Thoracic aorta (tissue), 2 donors: ENCODE data around the gene PIWIL4. TPM values are rescaled to one million over a fixed set of nuclear protein-coding genes. Genes with fewer than 3 reads are reported as not detected.

ENCODE experiments used
- ATAC-seq: fragments of 150-250 bp; one replicate; pipeline ENCODE4 v1.8.0; 2017; ENCODE audit warnings: low read depth; ENCODE audit not compliant: insufficient number of reproducible peaks, low FRiP score
- DNase-seq: peaks from one replicate; pipeline ENCODE4 v3.0.0-alpha.2; 2020; ENCODE audit warnings: low spot score
- H3K27ac ChIP-seq, 2 donors: fragments of 200-600 bp; sonication (generic); 1 replicate in 1 of 2; 2 replicates in 1 of 2; pipeline ENCODE4 v1.5.1; 2016; ENCODE audit warnings: mild to moderate bottlenecking in 2 of 2, moderate library complexity in 2 of 2
- H3K27me3 ChIP-seq: fragments of 200-600 bp; sonication (generic); replicated peaks from 2 replicates; pipeline ENCODE4 v1.6.0; 2016; ENCODE audit warnings: mild to moderate bottlenecking; ENCODE audit not compliant: insufficient read depth
- H3K36me3 ChIP-seq: fragments of 200-600 bp; sonication (generic); one replicate; pipeline ENCODE4 v1.5.1; 2016
- H3K4me1 ChIP-seq, 2 donors: fragments of 200-600 bp; sonication (generic); 1 replicate in 1 of 2; 2 replicates in 1 of 2; pipeline versions ENCODE4 v1.5.1 to v1.6.0; 2016; ENCODE audit warnings: low read depth in 2 of 2, mild to moderate bottlenecking in 1 of 2; ENCODE audit not compliant: control insufficient read depth in 1 of 2
- H3K4me3 ChIP-seq: fragments of 200-600 bp; sonication (generic); 2 replicates; pipeline ENCODE4 v1.5.1; 2016; ENCODE audit warnings: mild to moderate bottlenecking
- H3K9me3 ChIP-seq: fragments of 200-600 bp; sonication (generic); 2 replicates; pipeline ENCODE4 v1.5.1; 2016
- total RNA-seq, 2 donors: library from RNA; depleted of rRNA; stranded (reverse); fragments of >200 nt; gene quantifications; one replicate each; pipeline versions ENCODE4 v1.1.0 to v1.2.3, GENCODE V29; 2016
- TF ChIP-seq, protein P1 (sequence below): fragments of 200-600 bp; sonication (generic); IDR thresholded peaks from one replicate; pipeline ENCODE4 v1.5.1; 2019; ENCODE audit warnings: antibody characterized with exemption

PIWIL4 gene
- total RNA-seq, 2 donors from 2014 or later: 11.5 to 13.5 TPM

- TF ChIP-seq, protein P1, sequence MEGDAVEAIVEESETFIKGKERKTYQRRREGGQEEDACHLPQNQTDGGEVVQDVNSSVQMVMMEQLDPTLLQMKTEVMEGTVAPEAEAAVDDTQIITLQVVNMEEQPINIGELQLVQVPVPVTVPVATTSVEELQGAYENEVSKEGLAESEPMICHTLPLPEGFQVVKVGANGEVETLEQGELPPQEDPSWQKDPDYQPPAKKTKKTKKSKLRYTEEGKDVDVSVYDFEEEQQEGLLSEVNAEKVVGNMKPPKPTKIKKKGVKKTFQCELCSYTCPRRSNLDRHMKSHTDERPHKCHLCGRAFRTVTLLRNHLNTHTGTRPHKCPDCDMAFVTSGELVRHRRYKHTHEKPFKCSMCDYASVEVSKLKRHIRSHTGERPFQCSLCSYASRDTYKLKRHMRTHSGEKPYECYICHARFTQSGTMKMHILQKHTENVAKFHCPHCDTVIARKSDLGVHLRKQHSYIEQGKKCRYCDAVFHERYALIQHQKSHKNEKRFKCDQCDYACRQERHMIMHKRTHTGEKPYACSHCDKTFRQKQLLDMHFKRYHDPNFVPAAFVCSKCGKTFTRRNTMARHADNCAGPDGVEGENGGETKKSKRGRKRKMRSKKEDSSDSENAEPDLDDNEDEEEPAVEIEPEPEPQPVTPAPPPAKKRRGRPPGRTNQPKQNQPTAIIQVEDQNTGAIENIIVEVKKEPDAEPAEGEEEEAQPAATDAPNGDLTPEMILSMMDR: no peak
- no peaks in the 10 kb centered on the region for H3K4me1 ChIP-seq
- DNase-seq (no peak), ATAC-seq (no peak)
- no peaks in the 10 kb centered on the region for H3K36me3 ChIP-seq
- no peak overlapping the region for H3K27ac ChIP-seq
- no peaks in the 10 kb centered on the region for H3K9me3 ChIP-seq
- H3K27me3 ChIP-seq: no peaks in the 10 kb centered on the region
- H3K4me3 ChIP-seq: no peak overlapping the region
These were observed 94.3 kb downstream of the PIWIL4 start for GRCh38 chr11:94661444-94661843.

GRCh38 chr11:94662065-94662779 lies 95.1 kb downstream of the PIWIL4 start:
- no peak for DNase-seq

DNA sequence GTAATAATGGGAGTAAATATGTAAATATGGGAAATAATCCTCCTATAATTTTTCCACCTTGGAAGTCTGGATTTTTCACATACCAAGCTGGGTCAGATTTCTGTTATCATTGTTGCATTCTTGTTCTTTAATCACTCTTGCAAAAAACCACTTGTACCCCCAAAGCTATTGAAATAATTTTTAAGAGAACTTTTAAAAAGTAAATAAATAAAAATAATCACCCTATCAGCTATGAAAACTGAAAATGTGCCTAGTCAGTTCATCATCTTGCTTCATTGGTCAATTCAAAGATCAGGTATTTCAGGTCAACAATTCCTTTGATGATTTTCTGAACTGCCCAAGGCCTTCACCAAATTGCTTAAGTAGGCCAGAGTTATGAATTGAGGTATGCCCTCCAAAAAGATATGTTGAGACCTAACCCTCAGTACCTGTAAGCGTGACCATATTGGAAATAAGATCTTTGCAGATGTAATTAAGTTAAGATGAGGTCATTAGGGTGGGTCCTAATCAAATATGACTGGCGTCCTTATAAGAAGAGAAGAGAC lies 95.8 kb downstream of the PIWIL4 start:
- DNase-seq: no peak
- Histone ChIP-seq H3K36me3 (no peaks in the 10 kb centered on the region), H3K4me1 (no peaks in the 10 kb centered on the region), H3K4me3 (no peak overlapping the region), H3K27ac (no peak overlapping the region), H3K27me3 (no peaks in the 10 kb centered on the region), H3K9me3 (no peaks in the 10 kb centered on the region)
- TF ChIP-seq, protein P1: no peak
- no peak for ATAC-seq

More at GRCh38 chr11:94662065-94662779, 95.1 kb downstream of the PIWIL4 start:
- no peaks in the 10 kb centered on the region for H3K27me3 ChIP-seq
- H3K4me3 ChIP-seq: no peak overlapping the region
- no peaks in the 10 kb centered on the region for H3K4me1 ChIP-seq
- no peaks in the 10 kb centered on the region for H3K36me3 ChIP-seq
- no peak for ATAC-seq
- no peaks in the 10 kb centered on the region for H3K9me3 ChIP-seq
- no peak overlapping the region for H3K27ac ChIP-seq
- TF ChIP-seq, protein P1: no peak

- no peak overlapping the region for H3K27ac ChIP-seq
- no peak for ATAC-seq
- TF ChIP-seq, protein P1: no peak
- H3K9me3 ChIP-seq: no peaks in the 10 kb centered on the region
- H3K27me3 ChIP-seq: no peaks in the 10 kb centered on the region
- no peak for DNase-seq
- H3K4me3 ChIP-seq: no peak overlapping the region
- no peaks in the 10 kb centered on the region for H3K36me3 ChIP-seq
- no peaks in the 10 kb centered on the region for H3K4me1 ChIP-seq
These were observed 97.2 kb downstream of the PIWIL4 start for GRCh38 chr11:94664346-94664745.

DNA sequence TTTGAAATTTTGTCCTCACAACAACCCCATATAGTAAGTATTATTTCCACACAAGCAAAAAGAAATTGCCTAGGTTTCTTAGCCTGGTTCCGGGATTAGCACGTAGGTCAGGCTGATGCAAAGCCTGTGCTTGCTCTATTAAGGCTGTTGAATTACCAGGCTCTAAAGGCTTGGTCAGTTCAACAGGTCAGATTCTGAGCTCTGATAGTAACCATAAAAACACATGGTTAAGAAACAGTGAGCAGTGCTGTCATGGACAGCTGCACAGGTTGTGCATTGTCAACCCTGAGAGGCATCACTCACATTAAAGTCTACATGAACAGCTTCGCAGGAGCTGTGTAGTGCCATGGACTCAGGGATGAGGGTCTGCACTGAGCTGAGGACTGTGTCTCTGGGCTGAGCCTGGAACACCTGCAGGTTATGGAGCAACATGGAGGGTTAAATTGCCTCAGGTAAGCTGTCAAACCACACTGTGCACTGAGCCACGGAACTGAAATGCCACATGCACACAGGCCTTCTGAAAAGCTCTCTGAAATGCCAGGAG lies 98.0 kb downstream of the PIWIL4 start:
- TF ChIP-seq, protein P1: no peak
- Histone ChIP-seq H3K27me3 (no peaks in the 10 kb centered on the region), H3K36me3 (no peaks in the 10 kb centered on the region), H3K4me1 (no peaks in the 10 kb centered on the region), H3K9me3 (no peaks in the 10 kb centered on the region), H3K27ac (no peak overlapping the region), H3K4me3 (no peak overlapping the region)
- ATAC-seq: no peak
- DNase-seq: no peak
